Stimulated activated CD8-positive, alpha-beta memory T cell treated with anti-CD3 and anti-CD28 coated beads, Interleukin-7, amount 100 ng/mL, for 4 hours (primary cell): ENCODE measurements around the gene AHSP.
"Not testable (repeated sequence)": the region's sequence is repeated elsewhere in the genome, so short reads cannot be mapped to it uniquely, and the experiment has no call there.

Experiments used
- DNase-seq, 2 donors: peaks; one replicate each; pipeline ENCODE4 v3.0.0-alpha.2; 2020; ENCODE audit warnings: low read depth in 2 of 2

Gene AHSP

DNA sequence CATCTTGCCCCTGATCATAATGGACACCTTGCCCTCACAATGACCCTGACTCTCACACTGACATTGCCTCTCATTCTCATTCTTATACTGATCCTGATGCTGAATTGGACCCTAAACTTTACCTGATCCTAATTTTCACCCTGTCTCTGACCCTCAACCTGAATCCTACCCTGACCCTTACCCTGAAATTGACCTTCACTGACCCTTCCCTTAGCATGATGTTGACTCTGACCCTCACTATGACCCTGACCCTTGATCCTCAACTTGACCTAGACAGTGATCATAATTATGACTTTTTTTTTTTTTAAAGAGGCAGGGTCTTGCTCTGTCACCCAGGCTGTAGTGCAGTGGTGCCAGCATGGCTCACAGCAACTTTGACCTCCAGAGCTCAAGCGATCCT is 3.4 kb downstream of the AHSP start:
- no peak for DNase-seq

DNA sequence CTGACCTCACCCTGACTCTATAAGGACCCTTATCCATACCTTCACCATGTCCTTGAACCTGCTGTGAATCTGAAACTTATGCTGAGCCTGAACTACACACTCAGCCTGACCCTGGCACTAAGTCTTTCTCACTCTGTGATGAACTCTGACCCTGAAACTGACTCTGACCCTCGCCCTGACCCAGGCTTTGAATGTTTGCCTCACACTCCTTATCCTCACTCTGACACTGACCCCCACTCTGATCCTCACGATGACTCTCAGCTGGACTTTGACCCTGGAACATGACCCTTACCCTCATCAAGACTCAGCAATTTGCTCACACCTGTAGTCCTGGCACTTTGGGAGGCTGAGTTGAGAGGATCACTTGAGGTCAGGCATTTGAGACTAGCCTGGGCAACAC is 4.4 kb downstream of the AHSP start:
- no peak for DNase-seq

DNA sequence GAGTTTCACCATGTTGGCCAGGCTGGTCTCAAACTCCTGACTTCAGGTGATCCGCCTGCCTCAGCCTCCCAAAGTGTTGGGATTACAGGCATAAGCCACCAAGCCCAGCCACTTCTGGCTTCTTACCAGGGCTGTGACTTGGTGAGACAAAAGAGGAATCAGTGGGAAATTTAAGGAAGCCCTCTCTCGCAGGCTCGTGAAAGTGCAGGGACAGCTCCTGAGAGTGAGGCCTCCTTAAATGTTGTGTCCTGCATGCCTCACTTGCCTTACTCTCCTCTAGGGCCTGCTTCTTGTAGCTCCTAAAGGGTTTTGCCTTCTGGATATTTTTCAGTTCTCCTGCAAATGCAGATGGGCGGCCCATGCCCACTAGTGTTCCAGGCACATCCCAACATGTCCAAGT is 5.2 kb downstream of the AHSP start:
- no peak for DNase-seq

DNA sequence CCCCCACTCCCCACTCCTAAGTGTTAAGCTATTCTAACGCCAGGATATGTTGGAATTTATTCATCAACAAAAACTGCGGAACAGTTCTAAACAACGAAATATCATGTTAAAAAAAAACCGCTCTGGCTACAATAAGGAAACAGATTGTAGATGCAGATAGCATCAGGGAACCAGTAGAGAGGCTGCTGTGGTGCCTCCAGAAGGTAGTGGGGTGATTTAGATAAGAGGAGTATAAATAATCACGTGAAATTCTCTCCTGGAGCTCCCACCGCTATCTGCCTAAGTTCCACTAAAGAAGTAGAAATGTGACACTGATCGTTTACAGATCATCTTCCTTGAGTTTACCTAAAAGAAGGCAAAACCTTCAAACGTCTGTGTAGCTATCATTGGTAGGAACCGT is 8.0 kb downstream of the AHSP start:
- no peak for DNase-seq

DNA sequence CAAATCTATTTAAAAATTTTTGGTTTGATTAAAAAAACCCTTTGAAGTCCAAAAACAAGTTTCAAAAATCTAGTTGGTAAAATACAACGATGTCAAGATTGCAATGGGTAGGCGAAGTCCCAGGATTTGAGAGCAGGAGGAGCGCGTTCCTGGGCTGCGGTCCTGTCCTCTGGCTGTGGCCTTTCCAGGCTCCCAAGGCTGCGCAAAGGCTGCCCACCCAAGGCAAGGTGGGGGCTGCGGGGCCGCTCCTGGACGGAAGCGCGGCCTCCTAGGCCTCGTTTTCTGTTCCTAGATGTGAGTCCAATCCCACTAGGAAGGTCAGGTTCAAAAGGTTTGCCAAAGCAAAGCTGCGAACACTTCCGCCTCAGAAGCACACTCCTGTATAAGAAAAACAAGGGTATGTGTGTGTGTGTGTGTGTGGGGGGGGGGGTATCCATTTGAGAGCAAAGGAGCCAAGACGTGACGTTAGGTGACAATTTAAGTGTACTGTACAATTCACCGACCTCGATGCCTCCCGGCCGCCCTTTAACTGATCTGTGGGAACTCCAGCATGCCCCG is 9.2 kb downstream of the AHSP start:
- DNase-seq = no peak

DNA sequence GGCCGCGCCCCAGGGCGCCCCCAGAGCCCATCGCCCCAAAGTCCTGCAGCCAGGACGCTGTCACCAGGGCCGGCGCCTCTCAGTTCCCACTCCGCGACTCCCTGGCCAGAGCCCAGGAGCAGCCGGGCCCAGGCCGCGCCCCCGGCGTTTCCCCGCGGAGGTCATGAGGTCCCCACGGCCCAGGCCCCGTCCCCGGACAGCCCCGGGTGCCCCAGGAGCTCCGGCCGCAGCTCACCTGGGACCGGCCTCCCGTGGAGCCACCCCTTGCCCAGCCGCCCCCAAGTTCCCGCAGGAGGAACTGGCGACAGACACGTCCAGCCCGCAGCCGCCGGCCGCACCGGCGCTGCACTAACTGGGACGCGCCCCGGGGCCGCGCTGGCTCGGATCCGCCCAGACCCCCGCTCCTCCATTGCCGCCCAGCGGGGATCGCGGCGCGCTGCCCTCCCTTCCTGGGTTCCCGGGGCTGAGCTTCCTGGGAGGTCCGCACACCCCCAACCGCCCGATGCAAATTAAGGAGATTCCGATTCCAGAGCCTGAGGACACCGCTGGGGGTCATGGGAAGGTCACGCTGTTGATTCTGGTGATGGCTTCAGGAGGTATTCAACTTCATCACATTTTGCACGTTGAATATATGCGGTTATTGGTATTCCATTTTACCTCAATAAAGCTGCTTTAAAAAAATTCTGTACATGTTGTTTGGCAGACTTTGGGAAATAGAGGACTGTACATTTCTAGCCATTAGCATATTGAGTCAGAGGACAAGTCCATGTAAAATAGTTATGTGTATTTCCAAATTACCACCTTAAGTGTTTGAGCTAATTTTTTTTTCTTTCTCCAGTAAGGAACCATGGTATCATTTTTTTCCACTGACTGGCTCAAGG is 9.9 kb downstream of the AHSP start:
- no peak for DNase-seq

DNA sequence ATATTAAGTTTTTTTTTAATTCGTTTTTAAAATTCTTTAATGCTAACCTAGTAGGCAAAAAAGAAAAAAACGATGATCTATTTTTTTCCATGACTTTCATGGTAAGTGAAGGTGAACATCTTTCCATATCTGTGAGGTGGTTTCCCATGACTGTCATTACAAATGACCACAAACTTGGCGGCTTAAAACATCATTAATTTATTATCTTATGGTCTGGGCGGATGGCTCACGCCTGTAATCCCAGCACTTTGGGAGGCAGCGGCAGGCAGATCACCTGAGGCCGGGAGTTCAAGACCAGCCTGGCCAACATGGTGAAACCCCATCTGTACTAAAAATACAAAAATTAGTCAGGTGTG is 10.5 kb downstream of the AHSP start:
- DNase-seq = not testable (repeated sequence)

DNA sequence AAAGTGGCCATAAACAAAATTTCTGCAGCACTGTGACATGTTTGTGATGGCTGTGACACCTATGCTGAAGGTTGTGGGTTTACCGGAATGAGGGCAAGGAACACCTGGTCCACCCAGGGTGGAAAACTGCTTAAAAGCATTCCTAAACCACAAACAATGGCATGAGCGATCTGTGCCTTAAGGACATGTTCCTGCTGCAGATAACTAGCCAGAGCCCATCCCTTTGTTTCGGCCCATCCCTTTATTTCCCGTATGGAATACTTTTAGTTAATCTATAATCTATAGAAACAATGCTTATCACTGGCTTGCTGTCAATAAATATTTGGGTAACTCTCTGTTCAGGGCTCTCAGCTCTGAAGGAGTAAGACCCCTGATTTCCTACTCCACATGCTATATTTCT is 12.1 kb downstream of the AHSP start:
- DNase-seq = not testable (repeated sequence)

DNA sequence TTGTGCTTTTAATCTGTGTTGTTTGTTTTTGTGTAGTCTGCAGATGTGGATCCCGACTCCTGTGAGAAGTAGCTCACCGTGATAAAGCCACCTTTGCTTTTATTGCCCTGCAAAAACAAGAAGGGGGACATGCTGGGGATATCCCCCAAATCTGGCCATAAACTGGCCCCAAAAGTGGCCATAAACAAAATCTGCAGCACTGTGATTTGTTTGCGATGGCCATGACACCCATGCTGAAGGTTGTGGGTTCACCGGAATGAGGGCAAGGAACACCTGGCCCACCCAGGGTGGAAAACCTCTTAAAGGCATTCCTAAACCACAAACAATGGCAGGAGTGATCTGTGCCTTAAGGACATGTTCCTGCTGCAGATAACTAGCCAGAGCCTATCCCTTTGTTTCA is 15.1 kb downstream of the AHSP start:
- no peak for DNase-seq

DNA sequence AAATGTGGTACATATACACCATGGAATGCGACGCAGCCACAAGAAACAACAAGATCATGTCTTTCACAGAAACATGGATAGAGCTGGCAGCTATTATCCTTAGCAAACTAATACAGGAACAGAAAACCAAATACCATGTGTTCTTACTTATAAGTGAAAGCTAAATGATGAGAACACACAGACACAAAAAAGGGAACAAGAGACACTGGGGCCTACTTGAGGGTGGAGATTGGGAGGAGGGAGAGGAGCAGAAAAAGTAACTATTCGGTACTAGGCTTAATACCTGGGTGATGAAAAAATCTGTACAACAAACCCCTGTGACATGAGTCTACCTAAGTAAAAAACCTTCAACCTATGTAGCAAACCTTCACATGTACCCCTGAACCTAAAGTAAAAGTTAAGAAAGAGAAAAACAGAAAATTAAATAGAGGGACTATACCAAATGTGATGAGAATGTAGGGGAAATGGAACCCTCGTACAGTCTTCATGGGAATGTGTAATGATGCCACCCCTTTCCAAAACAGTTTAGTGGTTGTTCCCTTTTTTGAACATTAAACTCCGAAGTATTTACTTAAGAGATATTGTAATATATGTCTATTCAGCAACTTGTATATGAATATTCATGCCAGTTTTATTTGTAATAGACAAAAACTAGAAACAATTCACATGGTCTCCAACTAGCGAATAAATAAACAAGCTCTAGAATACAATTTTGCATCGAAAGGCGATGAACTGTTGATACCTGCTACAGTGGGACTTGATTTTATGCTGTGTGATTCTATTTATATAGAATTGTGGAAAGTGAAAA is 33.9 kb downstream of the AHSP start:
- no peak for DNase-seq

DNA sequence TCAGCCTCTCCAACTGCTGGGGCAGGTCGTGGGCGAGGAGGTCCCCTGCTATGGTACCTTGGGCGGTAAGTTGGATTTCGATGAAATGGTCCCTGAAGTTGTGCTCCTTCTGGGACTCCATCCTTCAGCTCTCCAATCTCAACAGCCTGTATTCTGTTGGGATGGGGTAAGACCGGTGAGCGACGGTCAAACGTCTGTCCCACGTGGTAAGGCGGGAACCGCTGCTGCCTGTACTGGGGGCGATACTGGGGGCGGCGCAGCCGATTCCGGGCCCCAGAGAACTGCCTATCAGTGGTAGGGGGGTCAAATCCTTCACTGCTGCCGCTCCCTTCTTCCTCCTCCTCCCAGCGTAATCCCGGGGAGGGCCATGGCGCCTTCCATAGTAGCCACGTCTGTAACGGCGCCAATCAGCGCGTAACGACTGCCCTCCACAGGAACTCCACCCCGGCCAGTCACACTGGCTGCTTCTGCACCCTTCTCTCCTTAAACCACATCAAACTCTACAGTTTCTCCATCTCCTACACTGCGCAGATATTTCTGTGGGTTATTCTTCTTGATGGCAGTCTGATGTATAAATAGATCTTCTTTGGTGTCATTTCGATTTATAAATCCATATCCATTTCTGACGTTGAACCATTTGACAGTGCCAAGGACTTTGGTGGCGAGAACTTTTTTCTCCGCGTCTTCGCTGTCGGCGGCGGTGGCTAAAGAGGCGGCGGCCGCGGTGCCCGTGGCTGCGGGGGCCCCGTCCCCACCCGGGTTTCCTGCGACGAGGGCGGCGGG is 41.1 kb downstream of the AHSP start:
- no peak for DNase-seq

DNA sequence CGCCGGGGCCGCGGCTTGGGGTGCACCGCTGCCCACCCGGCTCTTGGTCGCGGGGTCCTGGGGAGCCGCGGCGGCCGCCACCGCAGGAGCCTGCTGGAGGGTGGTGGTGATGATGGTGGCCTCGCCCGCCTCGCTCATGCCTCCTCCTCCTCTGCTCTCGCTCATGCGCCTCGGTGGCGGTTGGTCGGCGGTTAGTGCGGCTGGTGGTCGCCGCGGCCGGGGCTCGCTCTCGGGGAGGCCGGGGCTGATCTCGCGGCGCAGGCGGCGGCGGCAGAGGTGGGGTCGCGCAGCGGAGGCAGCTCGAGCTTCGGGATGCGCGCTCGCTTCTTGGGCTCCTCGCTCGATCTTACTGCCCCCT is 41.6 kb downstream of the AHSP start:
- no peak for DNase-seq

DNA sequence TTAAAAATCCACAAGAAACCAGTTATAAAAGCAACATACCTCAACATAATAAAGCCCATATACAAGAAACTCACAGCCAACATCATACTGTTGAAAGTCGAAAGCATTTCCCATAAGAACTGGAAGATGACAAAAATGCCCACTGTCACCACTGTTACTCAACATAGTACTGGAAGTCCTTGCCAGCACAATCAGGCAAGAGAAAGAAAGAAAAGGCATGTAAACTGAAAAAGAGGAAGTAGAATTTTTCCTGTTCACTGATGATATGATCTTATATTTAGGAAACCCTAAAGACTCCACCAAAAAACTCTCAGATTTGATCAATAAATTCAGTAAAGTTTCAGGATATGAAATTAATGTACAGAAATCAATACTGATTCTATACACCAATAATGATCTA is 45.1 kb downstream of the AHSP start:
- no peak for DNase-seq

DNA sequence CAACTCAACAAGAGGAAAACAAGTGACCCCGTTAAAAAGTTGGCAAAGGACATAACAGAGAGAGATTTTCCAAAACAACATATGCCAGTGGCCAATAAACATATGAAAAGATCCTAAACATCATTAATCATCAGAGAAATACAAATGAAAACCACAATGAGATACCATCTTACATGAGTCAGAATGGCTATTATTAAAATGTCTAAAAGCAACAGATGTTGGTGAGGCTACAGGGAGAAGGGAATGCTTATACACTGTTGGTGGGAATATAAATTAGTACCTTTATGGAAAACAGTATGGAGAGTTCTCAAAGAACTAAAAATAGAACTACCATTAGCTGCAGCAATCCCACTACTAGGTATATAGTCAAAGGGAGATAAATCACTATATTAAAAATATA is 46.5 kb downstream of the AHSP start:
- DNase-seq = not testable (repeated sequence)

DNA sequence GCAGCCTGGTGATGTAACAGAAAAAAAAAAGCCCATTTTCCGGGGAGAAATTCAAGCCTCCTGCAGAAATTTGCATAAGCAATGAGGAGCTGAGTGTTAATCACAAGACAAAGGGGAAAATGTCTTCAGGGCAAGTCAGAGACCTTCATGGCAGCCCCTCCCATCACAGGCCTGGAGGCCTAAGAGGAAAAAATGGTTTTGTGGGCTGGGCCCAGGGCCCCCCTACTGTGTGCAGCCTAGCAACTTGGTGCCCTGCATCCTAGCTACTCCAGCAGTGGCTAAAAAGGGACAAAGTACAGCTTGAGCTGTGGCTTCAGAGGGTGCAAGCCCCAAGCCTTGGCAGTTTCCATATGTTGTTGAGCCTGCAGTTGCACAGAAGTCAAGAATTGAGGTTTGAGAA is 49.7 kb downstream of the AHSP start:
- no peak for DNase-seq
